ENCODE measurements around the gene MXRA7. TPM values are rescaled to one million over a fixed set of nuclear protein-coding genes. Genes with fewer than 3 reads are reported as not detected.

The MXRA7 gene
- total RNA-seq, 1 donor from 2014 or later: 54.0 TPM

DNA sequence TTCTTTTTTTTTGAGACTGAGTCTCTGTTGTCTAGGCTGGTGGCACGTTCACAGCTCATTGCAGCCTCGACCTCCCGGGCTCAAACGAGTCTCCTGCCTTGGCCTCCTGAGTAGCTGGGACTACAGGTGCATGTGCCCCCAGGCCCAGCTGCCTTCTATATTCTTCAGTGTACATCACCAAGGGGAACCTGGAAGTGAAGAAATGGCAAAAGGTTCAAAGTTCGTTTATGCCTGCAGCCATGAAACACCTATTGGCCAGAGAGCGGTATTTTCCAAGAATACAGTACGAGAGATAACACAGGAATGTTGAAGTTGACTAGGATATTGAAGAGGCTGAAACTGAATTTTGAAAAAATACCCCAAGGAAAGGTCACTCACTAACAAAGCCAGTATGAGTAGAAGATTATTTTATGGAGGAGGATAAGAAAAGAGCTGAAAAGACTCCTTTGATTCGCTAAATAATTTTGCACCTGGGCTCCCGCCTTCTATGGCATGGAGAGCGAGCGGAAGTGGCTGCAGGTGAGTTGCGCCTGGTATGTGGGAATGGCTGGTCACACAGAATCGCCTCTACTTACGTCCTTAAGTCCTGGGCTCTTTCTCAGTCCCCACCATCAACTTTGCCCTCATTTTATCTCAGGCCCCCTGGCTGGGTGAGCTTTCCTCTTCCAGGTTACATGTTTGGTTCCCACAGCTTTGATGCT, 77.0 kb downstream of the MXRA7 start:
- TF ChIP-seq, protein P1, sequence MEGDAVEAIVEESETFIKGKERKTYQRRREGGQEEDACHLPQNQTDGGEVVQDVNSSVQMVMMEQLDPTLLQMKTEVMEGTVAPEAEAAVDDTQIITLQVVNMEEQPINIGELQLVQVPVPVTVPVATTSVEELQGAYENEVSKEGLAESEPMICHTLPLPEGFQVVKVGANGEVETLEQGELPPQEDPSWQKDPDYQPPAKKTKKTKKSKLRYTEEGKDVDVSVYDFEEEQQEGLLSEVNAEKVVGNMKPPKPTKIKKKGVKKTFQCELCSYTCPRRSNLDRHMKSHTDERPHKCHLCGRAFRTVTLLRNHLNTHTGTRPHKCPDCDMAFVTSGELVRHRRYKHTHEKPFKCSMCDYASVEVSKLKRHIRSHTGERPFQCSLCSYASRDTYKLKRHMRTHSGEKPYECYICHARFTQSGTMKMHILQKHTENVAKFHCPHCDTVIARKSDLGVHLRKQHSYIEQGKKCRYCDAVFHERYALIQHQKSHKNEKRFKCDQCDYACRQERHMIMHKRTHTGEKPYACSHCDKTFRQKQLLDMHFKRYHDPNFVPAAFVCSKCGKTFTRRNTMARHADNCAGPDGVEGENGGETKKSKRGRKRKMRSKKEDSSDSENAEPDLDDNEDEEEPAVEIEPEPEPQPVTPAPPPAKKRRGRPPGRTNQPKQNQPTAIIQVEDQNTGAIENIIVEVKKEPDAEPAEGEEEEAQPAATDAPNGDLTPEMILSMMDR (conservative IDR thresholded peaks at IDR 0.05): no peak
- no peak for DNase-seq (ENCODE audit: low read depth, low spot score)
- Mint-ChIP-seq H3K36me3 (ENCODE audit: low read depth) (no peaks in the 10 kb centered on the region), H3K27ac (ENCODE audit: unreplicated experiment) (no peak overlapping the region), H3K4me3 (no peak overlapping the region), H3K4me1 (peaks cover 70% of the 10 kb centered on the region), H3K27me3 (ENCODE audit: low read depth) (no peaks in the 10 kb centered on the region), H3K9me3 (no peaks in the 10 kb centered on the region)

DNA sequence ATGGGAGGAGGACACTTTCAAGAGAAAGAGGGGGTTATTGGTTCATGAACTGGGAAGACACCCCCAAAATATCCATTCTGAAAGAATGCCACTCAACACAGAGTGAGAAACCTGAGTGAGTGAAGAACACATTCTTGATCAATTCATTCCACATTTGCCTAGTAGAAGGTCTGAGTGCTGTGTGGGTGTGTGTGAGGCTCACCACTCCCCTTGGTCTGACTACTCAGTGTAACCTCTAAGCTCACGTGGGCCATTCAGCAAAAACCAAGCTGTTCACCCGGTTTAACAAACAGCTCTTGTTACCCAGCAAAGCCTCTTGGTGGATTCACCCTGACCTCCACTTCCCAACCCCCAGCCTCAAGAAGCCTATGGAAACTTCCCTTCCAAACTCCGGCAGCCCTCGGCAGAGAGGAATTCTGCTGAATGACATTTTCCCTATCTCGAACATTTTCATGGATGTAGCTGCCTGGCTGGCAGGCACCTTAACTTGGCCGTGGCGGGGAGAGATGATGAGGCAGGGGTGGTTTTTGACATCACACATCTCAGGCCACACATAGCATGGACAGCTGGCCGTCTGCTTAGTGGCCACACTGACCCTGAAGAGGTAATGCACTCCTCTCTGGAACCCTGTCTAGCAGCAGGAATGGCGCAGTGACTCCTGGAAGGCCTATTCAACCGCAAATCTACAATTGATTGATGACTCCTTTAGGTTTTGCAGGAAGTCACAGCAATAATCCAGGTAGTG, 78.8 kb downstream of the MXRA7 start:
- Mint-ChIP-seq H3K4me3 (peak overlapping the region; percentile 62), H3K27ac (ENCODE audit: unreplicated experiment) (peak overlapping the region; percentile 82), H3K27me3 (ENCODE audit: low read depth) (no peaks in the 10 kb centered on the region), H3K36me3 (ENCODE audit: low read depth) (no peaks in the 10 kb centered on the region), H3K4me1 (peaks cover 56% of the 10 kb centered on the region), H3K9me3 (no peaks in the 10 kb centered on the region)
- no peak for DNase-seq (ENCODE audit: low read depth, low spot score)
- TF ChIP-seq, protein P1 (conservative IDR thresholded peaks at IDR 0.05): no peak

DNA sequence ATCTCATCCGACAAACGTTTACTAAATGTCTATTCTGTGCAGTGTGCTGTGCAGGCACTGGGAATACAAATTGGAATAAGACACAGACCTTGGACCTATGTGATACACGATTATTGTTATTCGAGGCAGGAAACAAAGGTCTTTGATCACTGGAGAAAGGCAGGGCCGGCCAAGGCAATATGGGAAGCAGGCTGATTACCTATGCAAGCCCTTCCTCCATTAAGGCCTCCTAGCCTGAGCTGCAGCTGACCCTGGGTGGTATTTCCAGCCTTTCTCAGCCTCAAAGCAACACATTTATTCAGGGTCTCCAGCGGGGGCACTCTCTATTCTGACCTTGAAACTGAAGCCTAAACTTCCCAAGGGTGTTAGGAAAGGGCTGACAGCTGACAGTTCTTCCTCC, 80.6 kb downstream of the MXRA7 start:
- no peaks in the 10 kb centered on the region for H3K36me3 Mint-ChIP-seq (ENCODE audit: low read depth)
- no peak overlapping the region for H3K4me3 Mint-ChIP-seq
- TF ChIP-seq, protein P1 (conservative IDR thresholded peaks at IDR 0.05): no peak
- H3K4me1 Mint-ChIP-seq: peaks cover 41% of the 10 kb centered on the region
- no peaks in the 10 kb centered on the region for H3K9me3 Mint-ChIP-seq
- DNase-seq (ENCODE audit: low read depth, low spot score): no peak
- no peaks in the 10 kb centered on the region for H3K27me3 Mint-ChIP-seq (ENCODE audit: low read depth)
- H3K27ac Mint-ChIP-seq (ENCODE audit: unreplicated experiment): no peak overlapping the region

Small RNAs within 50 kb of the gene (microRNA-seq; reads per million reads assigned to microRNA genes)
- gene MIR636: 32.6 reads per million, percentile 42 among the genes with 10 or more reads in this experiment

Other genes starting within 250 kb of the MXRA7 start
- 0.39 TPM in 1 of 2 replicates, not detected in the other for gene AANAT, start 243.4 kb downstream of the MXRA7 start, total RNA-seq
- 2.0 and 3.6 TPM in 2 replicates for gene RHBDF2, start 209.5 kb downstream of the MXRA7 start, total RNA-seq
- 8.6 and 8.7 TPM in 2 replicates for gene CYGB, start 173.3 kb downstream of the MXRA7 start, total RNA-seq
- gene PRCD, start 170.9 kb downstream of the MXRA7 start, total RNA-seq: 0.41 and 0.75 TPM in 2 replicates
- gene ST6GALNAC2, start 125.1 kb downstream of the MXRA7 start, total RNA-seq: 4.5 and 5.1 TPM in 2 replicates
- gene ST6GALNAC1, start 67.2 kb downstream of the MXRA7 start, total RNA-seq: not detected in 2 replicates
- gene JMJD6, start 15.6 kb upstream of the MXRA7 start, total RNA-seq: 25.1 and 29.0 TPM in 2 replicates
- gene METTL23, start 15.9 kb upstream of the MXRA7 start, total RNA-seq: 28.7 and 32.3 TPM in 2 replicates
- gene SRSF2, start 26.4 kb upstream of the MXRA7 start, total RNA-seq: 425 and 453 TPM in 2 replicates
- gene MFSD11, start 27.2 kb upstream of the MXRA7 start, total RNA-seq: 29.6 and 31.6 TPM in 2 replicates
- gene MGAT5B, start 157.4 kb upstream of the MXRA7 start, total RNA-seq: 14.3 and 14.6 TPM in 2 replicates